Stimulated activated effector memory CD8-positive, alpha-beta T cell treated with anti-CD3 and anti-CD28 coated beads, Interleukin-12 subunit alpha, Interleukin-12 subunit beta, amount 100 ng/mL, for 72 hours (primary cell): ENCODE data around the gene CDK14.

Source experiments
- ATAC-seq: fragments of 150-1000 bp; cut with Tn5 transposase; 2 replicates; pipeline ENCODE4 v1.10.0; 2021
- DNase-seq, 2 donors: peaks; one replicate each; pipeline ENCODE4 v3.0.0; 2021 to 2022; ENCODE audit warnings: low spot score in 2 of 2
- H3K27ac Mint-ChIP-seq: one replicate; pipeline ENCODE4 v1.8.0; 2022; ENCODE audit warnings: mild to moderate bottlenecking, mixed read lengths
- H3K36me3 Mint-ChIP-seq: one replicate; pipeline ENCODE4 v1.8.0; 2022; ENCODE audit warnings: mild to moderate bottlenecking, mixed read lengths
- H3K4me1 Mint-ChIP-seq: one replicate; pipeline ENCODE4 v1.8.0; 2022; ENCODE audit warnings: mixed read lengths
- H3K4me3 Mint-ChIP-seq: one replicate; pipeline ENCODE4 v1.8.0; 2022; ENCODE audit warnings: mild to moderate bottlenecking, mixed read lengths
- H3K9me3 Mint-ChIP-seq: one replicate; pipeline ENCODE4 v1.8.0; 2022; ENCODE audit warnings: mixed read lengths

CDK14 gene

DNA sequence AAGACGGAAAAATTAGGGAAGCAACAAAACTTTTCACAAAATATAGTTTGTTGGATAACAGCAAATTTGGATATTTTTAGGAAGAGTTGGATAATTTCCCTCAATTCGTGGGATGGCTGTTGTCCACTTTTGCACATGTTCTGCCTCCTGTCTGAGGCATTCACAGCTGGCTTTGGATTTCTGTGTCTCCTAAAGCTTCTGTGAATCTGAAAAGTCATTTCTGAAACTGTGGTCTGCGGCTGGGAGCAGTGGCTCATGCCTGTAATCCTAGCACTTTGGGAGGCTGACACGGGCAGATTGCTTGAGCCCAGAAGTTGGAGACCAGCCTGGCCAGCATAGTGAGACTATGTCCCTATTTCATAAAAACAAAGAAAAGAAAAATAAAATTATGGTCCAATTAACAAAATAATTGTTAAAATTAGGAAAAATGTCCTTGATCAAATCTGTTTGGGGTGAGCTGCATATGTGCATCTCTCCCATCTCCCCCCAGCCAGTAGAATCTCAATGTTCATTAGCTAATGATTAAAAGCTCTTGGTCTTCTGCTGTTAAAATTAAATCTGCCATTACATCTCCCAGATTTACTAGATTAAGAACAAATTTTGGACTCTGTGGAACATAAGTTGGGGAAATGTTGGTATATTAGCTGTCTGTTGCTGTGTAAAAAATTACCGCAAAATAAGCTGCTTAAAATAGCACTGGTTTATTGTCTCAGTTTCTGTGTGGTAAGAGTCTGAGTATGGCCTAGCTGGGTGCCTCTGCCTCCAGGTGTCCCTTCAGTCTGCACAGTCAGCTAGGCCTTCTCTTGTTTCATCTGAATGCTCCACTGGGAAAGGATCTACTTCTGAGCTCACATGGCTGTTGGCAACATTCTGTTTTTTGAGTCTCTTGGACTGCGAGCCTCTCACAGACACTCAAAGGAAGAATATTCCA, 336.1 kb downstream of the CDK14 start:
- Mint-ChIP-seq H3K27ac (no peak overlapping the region), H3K36me3 (no peaks in the 10 kb centered on the region), H3K4me1 (no peaks in the 10 kb centered on the region), H3K9me3 (peaks cover 5% of the 10 kb centered on the region), H3K4me3 (no peak overlapping the region)
- DNase-seq (no peak), ATAC-seq (no peak)

DNA sequence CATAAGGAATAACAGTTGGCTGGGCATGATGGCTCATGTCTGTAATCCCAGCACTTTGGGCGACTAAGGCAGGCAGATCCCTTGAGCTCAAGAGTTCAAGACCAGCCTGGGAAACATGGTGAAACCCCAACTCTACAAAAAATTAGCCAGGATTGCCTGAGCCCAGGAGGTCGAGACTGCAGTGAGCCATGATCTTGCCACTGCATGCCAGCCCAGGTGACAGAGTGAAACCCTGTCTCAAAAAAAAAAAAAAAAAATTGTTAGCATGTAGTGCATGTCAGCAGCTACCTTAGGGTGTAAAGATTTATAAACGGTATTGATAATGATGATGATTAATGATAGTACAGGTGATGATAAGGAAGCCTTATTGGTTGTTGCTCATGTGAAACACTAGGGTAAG, 336.9 kb downstream of the CDK14 start:
- Mint-ChIP-seq H3K9me3 (peaks cover 5% of the 10 kb centered on the region), H3K4me1 (no peaks in the 10 kb centered on the region), H3K36me3 (no peaks in the 10 kb centered on the region), H3K4me3 (no peak overlapping the region), H3K27ac (no peak overlapping the region)
- DNase-seq, result no peak
- ATAC-seq, result no peak

DNA sequence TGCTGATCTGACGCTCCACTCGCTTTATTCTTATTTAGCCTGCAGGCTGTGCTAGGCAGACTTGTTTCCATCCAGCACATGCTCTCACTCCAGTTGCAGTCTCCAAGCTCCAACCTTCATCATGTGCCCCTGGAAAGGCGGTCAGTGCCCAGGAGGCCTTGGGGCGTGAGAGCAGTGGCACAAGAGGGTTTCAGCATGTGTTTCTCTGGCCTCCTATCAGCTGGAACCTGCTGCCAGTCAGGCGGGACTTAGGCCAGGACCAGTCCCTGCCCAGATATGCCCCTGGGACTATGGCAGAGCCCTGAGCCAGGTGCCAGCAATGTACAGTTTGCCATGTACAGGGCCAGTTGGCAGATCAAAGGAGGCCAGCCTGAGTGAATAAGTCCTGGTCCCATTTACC, 337.9 kb downstream of the CDK14 start:
- H3K9me3 Mint-ChIP-seq, result peaks cover 5% of the 10 kb centered on the region
- no peak for DNase-seq
- ATAC-seq, result no peak
- H3K27ac Mint-ChIP-seq, result no peak overlapping the region
- H3K4me1 Mint-ChIP-seq, result no peaks in the 10 kb centered on the region
- no peak overlapping the region for H3K4me3 Mint-ChIP-seq
- H3K36me3 Mint-ChIP-seq, result no peaks in the 10 kb centered on the region

DNA sequence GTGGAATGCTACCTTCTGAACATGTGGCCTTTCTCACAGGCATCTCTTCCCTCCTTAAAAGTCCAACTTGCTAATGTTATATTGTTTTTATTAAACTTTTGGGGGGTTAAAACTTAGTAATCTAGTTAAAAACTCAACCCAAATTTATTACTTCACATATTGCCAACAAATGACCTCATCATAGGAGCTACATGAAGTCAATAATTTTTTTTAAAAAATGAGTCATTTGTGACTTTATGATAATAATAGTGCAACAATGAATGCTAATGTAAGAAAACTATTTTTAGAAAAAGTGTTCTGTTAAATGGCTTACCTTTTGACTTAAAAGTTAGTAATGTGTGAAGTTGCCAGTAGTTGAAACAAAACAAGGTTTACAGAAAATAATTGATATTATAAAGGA, 342.2 kb downstream of the CDK14 start:
- H3K4me3 Mint-ChIP-seq, result no peak overlapping the region
- H3K27ac Mint-ChIP-seq, result no peak overlapping the region

GRCh38 chr7:90939666-90940065, 343.5 kb downstream of the CDK14 start:
- Mint-ChIP-seq H3K9me3 (peaks cover 3% of the 10 kb centered on the region), H3K4me1 (no peaks in the 10 kb centered on the region), H3K27ac (no peak overlapping the region), H3K36me3 (no peaks in the 10 kb centered on the region), H3K4me3 (no peak overlapping the region)
- DNase-seq, result no peak
- no peak for ATAC-seq

More for the DNA sequence above, 342.2 kb downstream of the CDK14 start:
- no peaks in the 10 kb centered on the region for H3K36me3 Mint-ChIP-seq
- peaks cover 6% of the 10 kb centered on the region for H3K9me3 Mint-ChIP-seq
- DNase-seq, result no peak
- no peaks in the 10 kb centered on the region for H3K4me1 Mint-ChIP-seq
- no peak for ATAC-seq

DNA sequence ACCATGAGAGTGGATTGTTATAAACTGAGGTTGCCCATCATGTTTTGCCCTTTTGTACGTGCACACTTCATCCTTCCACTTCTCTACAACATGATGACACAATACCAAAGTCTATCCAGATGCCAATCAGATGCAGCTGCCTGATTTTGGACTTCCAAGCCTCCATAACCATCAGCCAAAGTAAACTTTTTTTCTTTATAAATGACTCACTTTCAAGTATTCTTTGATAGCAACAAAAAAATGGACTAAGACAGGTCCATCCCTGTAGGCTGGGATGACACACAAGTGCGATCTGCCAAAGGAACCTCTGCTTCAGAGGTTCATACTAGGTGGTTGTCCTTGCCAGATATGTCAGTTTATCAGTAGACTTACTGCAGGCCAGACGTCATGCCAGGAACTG, 347.9 kb downstream of the CDK14 start:
- DNase-seq (no peak), ATAC-seq (no peak)
- H3K27ac Mint-ChIP-seq, result no peak overlapping the region
- H3K36me3 Mint-ChIP-seq, result no peaks in the 10 kb centered on the region
- H3K9me3 Mint-ChIP-seq, result peaks cover 6% of the 10 kb centered on the region
- H3K4me1 Mint-ChIP-seq, result no peaks in the 10 kb centered on the region
- H3K4me3 Mint-ChIP-seq, result no peak overlapping the region

DNA sequence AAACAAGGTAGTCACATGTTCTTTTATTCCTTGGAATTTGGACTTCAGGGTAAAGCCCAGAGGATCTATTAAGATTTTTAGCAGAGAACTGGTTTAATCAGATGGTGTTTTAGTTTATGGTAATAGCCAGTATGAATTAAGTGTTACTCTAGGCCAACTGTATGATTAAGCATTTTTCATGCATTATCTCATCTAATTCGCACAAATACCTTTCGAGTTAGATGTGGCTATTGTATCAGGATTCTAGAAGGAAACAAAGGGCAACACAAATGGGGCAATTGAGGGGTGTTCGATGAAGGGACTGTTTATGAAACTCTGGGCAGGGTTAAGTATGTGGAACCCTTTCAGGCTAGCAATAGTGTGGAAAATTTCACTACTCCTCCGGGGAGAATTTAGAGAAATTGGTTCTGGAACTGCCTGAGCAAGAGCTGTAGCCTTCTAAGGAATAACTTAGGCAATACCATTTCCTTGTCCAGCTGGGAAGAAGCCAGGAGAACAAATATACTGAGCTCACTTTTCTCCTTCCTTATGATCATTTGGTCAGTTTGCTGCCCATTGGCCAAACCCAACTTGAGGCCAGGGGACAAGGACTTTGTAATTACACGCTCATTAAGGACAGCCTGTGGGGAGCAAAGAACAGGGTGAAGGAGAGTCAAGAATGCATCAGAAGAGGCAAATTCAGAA, 349.1 kb downstream of the CDK14 start:
- H3K36me3 Mint-ChIP-seq, result no peaks in the 10 kb centered on the region
- H3K4me1 Mint-ChIP-seq, result no peaks in the 10 kb centered on the region
- H3K9me3 Mint-ChIP-seq, result peaks cover 3% of the 10 kb centered on the region
- no peak overlapping the region for H3K27ac Mint-ChIP-seq
- DNase-seq, result no peak
- no peak overlapping the region for H3K4me3 Mint-ChIP-seq
- ATAC-seq, result no peak

GRCh38 chr7:90946730-90947501, 350.8 kb downstream of the CDK14 start:
- no peak for DNase-seq
- Mint-ChIP-seq H3K27ac (no peak overlapping the region), H3K4me1 (no peaks in the 10 kb centered on the region), H3K9me3 (peaks cover 5% of the 10 kb centered on the region), H3K36me3 (no peaks in the 10 kb centered on the region), H3K4me3 (no peak overlapping the region)
- no peak for ATAC-seq

GRCh38 chr7:90948085-90948484, 352.0 kb downstream of the CDK14 start:
- no peak overlapping the region for H3K4me3 Mint-ChIP-seq
- no peaks in the 10 kb centered on the region for H3K4me1 Mint-ChIP-seq
- ATAC-seq (no peak), DNase-seq (no peak)
- H3K27ac Mint-ChIP-seq, result no peak overlapping the region
- no peaks in the 10 kb centered on the region for H3K36me3 Mint-ChIP-seq
- peaks cover 5% of the 10 kb centered on the region for H3K9me3 Mint-ChIP-seq

DNA sequence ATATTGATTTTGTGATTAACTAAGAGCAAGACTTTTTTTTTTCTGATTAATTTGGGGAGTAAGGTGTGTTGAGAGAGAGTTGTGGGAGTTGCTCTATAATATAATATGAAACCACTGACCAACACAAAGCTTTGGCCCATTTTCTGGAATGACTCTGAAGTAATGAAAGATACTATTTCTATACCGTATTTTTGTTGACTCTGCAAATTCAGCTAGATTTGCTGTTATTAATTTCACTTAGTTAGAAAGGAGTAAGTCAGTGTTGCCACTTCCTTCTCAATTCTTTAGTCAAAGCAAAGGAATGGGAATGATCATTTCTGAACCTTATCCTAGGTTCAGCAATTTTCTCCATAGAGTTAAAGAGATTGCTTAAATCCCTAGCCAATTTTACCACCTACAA, 355.1 kb downstream of the CDK14 start:
- no peak for DNase-seq
- no peaks in the 10 kb centered on the region for H3K36me3 Mint-ChIP-seq
- ATAC-seq, result no peak
- no peaks in the 10 kb centered on the region for H3K4me1 Mint-ChIP-seq
- peaks cover 8% of the 10 kb centered on the region for H3K9me3 Mint-ChIP-seq
- H3K4me3 Mint-ChIP-seq, result no peak overlapping the region
- no peak overlapping the region for H3K27ac Mint-ChIP-seq

DNA sequence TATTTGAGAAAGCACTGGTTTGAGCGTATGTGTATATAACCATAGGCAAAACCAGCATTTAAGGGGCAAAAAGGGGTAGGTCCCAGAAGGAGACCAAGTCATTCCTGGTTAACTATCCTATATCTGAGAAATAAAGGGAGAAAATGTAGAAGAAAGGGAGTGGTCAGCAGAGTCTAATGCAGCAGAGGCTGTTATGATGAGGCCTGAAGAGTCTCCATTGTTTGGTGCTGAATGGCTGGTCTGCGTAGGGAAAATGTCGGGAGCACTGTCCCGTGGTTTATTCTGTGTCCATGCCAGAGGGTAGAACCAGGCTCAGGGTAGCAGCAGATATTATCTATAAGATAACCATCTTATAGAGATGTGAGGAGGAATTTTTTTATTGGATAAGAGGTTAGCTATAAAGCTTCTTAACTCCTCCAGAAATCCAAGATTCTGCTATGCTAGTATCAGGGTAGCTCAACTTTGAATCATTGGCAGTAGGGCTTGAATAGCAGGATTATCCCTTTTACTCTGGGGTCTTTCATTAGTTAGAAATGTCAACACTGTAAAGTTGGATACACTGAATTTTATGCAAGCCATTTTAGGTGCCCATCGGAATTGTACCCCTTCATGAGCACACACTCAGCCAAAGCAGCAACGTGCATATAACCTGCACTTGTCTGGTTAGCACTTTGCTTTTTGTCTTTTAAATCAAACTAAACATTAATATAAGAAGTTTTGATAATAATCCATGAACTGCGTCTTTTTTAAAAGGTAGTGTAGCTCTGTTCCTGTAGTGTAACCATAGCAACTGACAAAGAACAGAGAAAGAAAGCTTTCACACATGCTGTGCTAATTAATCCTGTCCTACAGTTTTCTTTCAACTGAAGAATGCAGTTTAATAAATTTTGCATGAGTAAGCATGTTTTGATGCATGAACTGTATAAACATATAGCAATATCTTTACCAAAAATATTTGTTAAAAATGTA, 356.1 kb downstream of the CDK14 start:
- no peaks in the 10 kb centered on the region for H3K4me1 Mint-ChIP-seq
- DNase-seq (no peak), ATAC-seq (no peak)
- no peaks in the 10 kb centered on the region for H3K36me3 Mint-ChIP-seq
- peaks cover 6% of the 10 kb centered on the region for H3K9me3 Mint-ChIP-seq
- H3K4me3 Mint-ChIP-seq, result no peak overlapping the region
- no peak overlapping the region for H3K27ac Mint-ChIP-seq

- ATAC-seq, result no peak
- H3K27ac Mint-ChIP-seq, result no peak overlapping the region
Observed at GRCh38 chr7:90955641-90956207, 359.6 kb downstream of the CDK14 start.

GRCh38 chr7:90957883-90958282, 361.8 kb downstream of the CDK14 start:
- ATAC-seq, result no peak
- Mint-ChIP-seq H3K4me1 (no peaks in the 10 kb centered on the region), H3K4me3 (no peak overlapping the region), H3K27ac (no peak overlapping the region), H3K36me3 (no peaks in the 10 kb centered on the region), H3K9me3 (peaks cover 10% of the 10 kb centered on the region)
- no peak for DNase-seq

More at GRCh38 chr7:90955641-90956207, 359.6 kb downstream of the CDK14 start:
- H3K4me1 Mint-ChIP-seq, result no peaks in the 10 kb centered on the region
- peaks cover 8% of the 10 kb centered on the region for H3K9me3 Mint-ChIP-seq
- DNase-seq, result no peak
- no peaks in the 10 kb centered on the region for H3K36me3 Mint-ChIP-seq
- no peak overlapping the region for H3K4me3 Mint-ChIP-seq

- Mint-ChIP-seq H3K4me1 (no peaks in the 10 kb centered on the region), H3K4me3 (no peak overlapping the region), H3K9me3 (peaks cover 13% of the 10 kb centered on the region), H3K36me3 (no peaks in the 10 kb centered on the region), H3K27ac (no peak overlapping the region)
- no peak for DNase-seq
- no peak for ATAC-seq
Observed at GRCh38 chr7:90958647-90959046, 362.5 kb downstream of the CDK14 start.
